Measurements from ENCODE around the gene FAM222B.

GRCh38 chr17:28707339-28707720 is 135.3 kb downstream of the FAM222B start:
- TF ChIP-seq EZH2 (IDR thresholded peaks at IDR 0.05; ENCODE audit: low read length, unreplicated experiment) (no peak), CTCF (conservative IDR thresholded peaks at IDR 0.05; ENCODE audit: low read depth, low read length) (no peak), EZH2phosphoT487 (IDR thresholded peaks at IDR 0.05; ENCODE audit: borderline replicate concordance, low read length) (no peak)

All from PC-3 (cell line).